Measurements from ENCODE around the gene GTF2F1. TPM values are rescaled to one million over a fixed set of nuclear protein-coding genes. Genes with fewer than 3 reads are reported as not detected.
A peak's percentile ranks its signal among the peaks of the same experiment; 100 is the strongest.
"Not testable (repeated sequence)": the region's sequence is repeated elsewhere in the genome, so short reads cannot be mapped to it uniquely, and the experiment has no call there.

GTF2F1 gene
- 41.1 and 48.4 TPM in 2 replicates for total RNA-seq (2014; rRNA removed; shearing (Covaris generic))

DNA sequence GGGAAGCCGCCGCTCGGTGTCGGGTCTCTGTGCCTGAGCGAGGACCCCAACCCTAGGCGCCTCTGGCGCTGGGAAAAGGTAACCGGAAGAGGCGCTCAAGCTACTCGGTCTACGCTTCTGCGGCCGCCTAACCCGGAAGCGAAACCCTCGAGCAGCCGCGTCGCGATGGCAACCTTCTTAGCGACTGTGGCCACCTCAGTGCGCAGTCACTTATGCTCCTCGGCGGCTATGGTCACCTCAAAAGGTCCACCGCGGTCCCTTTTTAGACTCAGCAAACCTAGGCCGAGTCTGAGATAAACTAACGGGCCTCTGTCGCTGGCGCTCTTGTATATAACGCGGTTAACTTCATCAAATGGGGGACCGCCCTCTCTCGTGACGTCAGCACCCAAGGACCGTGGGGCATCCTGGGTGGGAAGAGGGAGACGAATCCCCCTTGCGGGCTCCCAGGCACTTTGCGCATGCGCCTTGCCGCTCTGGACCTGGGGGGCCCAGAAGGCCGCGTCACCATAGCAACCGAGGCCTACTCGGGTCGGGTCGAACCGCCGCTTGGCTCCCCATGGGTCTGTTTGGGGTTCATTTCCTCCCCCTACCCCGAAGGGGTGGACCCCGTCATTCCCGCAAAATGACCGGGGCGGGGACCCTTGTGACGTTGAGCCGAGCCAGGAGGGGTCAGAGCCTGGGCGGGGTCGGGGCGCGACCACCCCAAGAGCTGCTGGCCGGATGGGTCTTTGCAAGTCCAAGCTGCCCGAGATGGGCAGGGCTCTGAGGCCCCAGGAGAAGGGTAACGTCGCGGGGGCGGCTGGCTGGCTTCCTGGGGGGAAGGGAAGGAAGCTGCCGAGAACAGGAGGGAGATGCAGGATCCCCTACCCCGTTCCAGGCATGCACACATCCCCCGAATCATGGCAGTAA is at the start of gene GTF2F1:
Gene GTF2F1, minus strand, starts transcription at position 91 of the 909 bp plus-strand sequence. CDS start 169 bp downstream, outside the sequence.
- DNase-seq (ENCODE audit: low spot score): peak; percentile 89

GRCh38 chr19:6442087-6442688 is 49.2 kb upstream of the GTF2F1 start:
- no peak for DNase-seq (ENCODE audit: low spot score)

DNA sequence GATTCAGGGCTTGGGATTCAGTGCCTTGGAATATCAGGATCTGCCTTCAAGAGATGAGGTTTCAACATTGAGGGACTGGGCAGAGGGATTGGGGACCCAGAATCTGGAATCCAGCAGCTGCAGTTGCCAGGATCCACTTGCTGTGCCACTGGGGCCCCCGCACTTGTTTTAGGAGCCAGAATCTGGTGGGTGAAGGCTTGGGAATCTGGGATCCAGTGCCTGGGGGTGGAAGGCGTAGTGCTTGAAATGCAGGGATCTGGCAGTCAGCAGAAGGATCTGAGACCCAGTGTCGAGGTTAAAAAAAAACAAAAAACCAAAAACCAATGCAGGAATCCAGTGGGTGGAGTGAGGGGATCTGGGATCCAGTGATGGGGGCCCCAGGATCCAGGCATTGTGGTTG is 47.9 kb upstream of the GTF2F1 start:
- DNase-seq (ENCODE audit: low spot score): no peak

- no peak for DNase-seq (ENCODE audit: low spot score)
These were observed 46.8 kb upstream of the GTF2F1 start for GRCh38 chr19:6439743-6440142.

DNA sequence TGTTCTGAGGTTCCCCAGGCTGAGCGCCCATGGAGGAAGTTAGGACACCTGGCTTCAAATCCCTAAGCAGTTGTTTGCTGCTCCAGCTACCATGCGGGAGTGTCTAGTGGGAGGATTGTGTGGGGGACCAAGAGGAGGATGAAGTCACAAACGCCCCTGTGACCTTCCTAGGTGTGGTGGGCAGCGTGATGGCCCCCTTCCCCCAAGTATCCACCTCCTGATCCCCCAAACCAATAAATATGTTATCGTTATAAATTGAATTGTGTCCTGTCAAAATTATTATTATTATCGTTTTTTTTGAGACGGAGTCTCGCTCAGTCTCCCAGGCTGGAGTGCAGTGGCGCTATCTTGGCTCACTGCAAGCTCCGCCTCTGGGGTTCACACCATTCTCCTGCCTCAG is 40.7 kb upstream of the GTF2F1 start, which contains the start of gene SLC25A41:
Gene SLC25A41, minus strand, starts transcription at position 101 of the 400 bp plus-strand sequence. Its CDS starts 70 bp downstream, at position 31.
- DNase-seq (ENCODE audit: low spot score): no peak

DNA sequence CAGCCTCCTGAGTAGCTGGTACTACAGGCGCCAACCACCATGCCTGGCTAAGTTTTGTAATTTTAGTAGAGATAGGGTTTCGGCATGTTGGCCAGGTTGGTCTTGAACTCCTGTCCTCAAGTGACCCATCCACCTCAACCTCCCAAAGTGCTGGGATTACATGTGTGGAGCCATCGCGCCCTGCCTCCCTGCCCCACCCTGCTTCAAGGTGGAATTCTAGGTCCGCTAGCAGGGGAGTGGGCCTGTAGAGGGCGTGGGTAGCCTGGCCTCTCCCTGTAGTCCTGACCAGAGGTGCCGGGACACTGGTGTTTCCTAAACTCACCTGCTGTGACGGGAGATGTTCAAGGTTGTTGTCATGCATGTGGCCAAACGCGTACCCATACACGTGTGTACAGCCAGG is 40.2 kb upstream of the GTF2F1 start:
- DNase-seq (ENCODE audit: low spot score): no peak

GRCh38 chr19:6431891-6432290 is 38.9 kb upstream of the GTF2F1 start:
- DNase-seq (ENCODE audit: low spot score): no peak

- no peak for DNase-seq (ENCODE audit: low spot score)
These were observed 36.7 kb upstream of the GTF2F1 start for GRCh38 chr19:6429419-6430221.

DNA sequence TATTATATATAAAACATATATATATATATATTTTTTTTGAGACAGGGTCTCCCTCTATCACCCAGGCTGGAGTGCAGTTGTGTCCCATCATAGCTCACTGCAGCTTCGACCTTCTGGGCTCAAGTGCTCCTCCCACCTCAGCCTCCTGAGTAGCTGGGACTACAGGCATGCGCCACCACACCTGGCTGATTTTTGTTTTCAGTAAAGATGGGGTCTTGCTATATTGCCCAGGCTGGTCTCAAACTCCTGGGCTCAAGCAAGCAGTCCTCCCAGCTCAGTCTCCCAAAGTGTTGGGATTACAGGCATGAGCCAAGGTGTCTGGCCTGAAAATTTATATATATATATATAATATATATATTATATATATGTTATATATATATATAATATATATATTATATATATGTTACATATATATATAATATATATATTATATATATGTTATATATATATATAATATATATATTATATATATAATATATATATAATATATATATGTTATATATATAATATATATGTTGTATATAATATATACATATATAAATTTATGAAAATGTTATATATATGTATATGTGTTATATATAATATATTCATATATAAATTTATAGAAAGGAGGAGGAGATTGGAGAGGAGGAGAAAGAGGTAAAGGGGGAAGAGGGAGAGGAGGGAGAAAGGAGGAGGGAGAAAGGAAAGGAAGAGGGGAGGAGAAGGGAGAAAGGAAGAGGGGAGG is 35.9 kb upstream of the GTF2F1 start:
- DNase-seq (ENCODE audit: low spot score): not testable (repeated sequence)

GRCh38 chr19:6427131-6427530 is 34.2 kb upstream of the GTF2F1 start:
- no peak for DNase-seq (ENCODE audit: low spot score)

DNA sequence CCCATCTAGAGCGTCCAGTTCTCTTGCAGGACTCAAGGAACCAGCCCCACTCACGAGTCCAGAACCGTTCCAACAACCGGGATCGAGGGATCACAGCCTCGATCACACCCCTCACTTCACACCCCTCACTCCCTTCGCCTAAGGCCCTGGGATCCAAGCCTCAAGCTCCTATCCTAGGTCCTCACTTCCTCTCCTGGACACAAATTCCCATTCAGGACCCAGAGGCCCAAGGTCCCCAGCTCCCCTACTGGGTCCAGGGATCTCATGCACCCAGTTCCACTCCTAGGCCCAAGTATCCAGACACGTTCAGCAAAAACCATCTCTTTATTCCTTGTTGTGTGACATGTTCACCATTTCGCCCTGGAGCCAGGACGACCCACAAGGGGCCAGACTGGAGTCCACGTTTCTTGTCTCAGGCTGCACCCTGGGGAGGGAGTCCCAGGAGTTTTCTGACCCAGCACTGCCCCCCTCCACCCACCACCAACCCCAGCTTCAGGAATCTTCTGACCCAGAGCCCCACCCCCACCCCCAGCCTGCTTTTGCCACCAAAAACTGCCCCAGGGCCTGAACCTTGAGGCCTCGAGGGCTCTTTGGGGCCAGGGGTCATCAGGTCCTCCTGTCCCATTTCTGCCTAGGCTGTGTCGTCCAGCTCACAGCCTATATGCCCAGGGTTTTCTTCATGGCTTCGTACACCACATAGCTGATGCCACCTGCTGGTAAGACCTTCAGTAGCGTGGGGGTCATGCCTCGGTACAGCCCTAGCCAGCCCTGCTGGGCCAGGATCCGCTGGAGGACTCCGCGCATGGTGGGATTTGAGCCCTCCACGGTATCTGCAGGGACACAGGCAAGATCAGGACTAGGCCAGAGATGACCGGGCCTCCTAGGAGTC is 33.0 kb upstream of the GTF2F1 start:
- DNase-seq (ENCODE audit: low spot score): no peak

DNA sequence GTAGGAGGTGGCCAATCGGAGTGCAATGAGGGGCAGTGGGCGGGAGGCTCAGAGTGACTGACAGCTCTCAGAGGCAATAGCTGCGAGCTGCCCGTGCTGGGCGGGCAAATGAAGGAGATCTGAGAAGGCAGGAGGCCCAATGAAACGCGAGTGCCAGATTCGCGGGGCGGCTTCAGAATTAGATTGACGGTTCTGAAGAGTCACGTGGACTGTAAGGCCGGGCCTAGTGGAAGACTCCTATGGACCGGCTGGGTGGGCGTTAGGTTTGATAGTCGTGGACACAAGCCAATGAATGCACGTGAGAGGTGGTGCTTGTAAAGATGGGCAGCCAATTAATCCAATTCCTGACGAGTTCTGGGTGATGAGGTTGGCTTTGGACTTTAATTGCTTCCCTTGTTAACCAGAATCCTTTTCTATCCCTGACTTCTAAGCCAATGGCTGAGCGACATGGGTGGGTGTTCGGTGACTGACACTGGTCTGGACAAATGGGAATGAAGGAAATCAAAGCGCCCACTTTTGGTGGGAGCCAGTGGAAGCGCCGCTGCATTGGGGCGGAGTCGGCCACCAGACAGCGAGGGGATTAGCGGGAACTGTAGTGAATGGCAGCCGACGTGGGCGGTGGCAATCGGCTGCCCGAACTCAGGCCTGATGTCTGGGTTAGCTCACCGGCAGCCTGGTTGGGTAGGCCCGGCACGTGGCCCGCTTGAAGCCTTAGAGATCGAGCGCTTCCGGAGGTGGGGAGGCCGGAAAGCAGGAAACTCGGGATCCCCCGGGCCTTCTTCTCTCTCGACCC is 32.2 kb upstream of the GTF2F1 start:
- peak; percentile 100 for DNase-seq (ENCODE audit: low spot score)

- no peak for DNase-seq (ENCODE audit: low spot score)
These were observed 31.4 kb upstream of the GTF2F1 start, which contains the start of gene KHSRP for GRCh38 chr19:6424195-6424938. Gene KHSRP, minus strand, starts transcription at chr19:6424811. Its CDS starts 110 bp downstream, at chr19:6424701.

DNA sequence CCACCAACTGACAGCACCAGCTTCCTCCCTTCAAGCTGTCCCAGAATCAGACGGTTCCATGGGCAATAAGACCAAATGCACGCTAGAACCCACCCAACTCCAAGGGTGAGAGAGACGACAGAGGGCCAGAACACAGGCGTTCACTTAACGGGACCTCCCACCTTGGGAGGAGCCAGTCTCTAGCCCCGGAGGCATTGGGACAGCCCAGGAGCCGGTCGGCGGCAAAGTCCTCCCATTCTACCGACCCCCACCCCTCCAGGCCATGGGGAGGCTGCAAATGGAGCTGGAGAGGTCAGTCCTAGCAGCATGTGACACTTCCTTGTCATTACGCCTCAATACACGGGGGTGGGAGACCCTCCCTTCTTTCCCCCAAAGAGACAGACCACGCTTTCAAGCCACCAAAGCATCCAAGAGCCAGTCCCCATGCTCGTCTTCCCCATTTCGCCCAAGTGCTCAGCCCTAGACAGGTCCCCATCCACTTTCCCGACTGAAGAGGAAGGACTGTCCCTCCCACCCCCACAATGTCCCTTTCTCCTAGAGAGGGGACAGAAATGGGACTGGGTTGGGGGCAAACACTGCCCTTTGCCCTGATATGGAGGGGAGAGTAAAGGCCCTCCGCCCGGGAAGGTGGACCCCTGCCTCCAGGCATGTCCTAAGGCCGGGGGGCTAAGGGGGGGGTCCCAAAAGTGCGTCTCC is 30.7 kb upstream of the GTF2F1 start:
- DNase-seq (ENCODE audit: low spot score): no peak

- DNase-seq (ENCODE audit: low spot score): no peak
These were observed 28.4 kb upstream of the GTF2F1 start for GRCh38 chr19:6421075-6422014.

DNA sequence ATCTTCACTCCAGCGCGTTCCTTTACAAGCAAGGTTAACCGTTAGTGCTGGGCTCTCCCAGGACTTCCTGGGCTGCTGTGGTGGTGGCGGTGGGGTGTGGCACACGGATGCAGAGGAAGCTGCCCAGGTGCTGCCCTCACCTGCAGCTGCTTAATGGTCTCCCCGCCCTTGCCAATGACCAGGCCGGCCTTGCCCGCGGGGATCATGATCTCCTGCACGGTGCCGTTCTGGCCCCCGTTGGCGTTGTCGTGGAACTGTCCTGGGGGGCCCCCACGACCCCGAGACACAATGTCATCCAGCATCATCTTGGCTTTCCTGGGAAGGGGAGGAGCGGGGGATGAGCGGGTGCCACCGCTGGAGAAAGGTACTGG is 25.6 kb upstream of the GTF2F1 start:
- DNase-seq (ENCODE audit: low spot score): no peak

Measured in H4 (cell line).